Gastrocnemius medialis (tissue), 4 donors: ENCODE data around the gene LARP1. TPM values are rescaled to one million over a fixed set of nuclear protein-coding genes. Genes with fewer than 3 reads are reported as not detected.
A peak's percentile ranks its signal among the peaks of the same experiment; 100 is the strongest.

Source experiments
- ATAC-seq, 2 donors: fragments of 150-250 bp; one replicate each; pipeline ENCODE4 v1.9.1; 2016
- DNase-seq, 2 donors: peaks; one replicate each; pipeline ENCODE4 v3.0.0-alpha.2; 2019
- H3K27ac ChIP-seq, 4 donors: fragments of 200-600 bp; sonication (generic); 1 replicate in 1 of 4; 2 replicates in 3 of 4; pipeline ENCODE4 v1.5.1; 2016 to 2018; ENCODE audit warnings: mild to moderate bottlenecking in 2 of 4, moderate library complexity in 1 of 4
- H3K27me3 ChIP-seq, 3 donors: fragments of 200-600 bp; sonication (generic) in 2 of 3; 1 replicate in 1 of 3; 2 replicates in 2 of 3; pipeline versions ENCODE4 v1.5.1 to v1.6.0; 2016 to 2019; ENCODE audit warnings: mild to moderate bottlenecking in 1 of 3, moderate library complexity in 1 of 3
- H3K36me3 ChIP-seq, 2 donors: fragments of 200-600 bp; sonication (generic) in 1 of 2; one replicate each; pipeline ENCODE4 v1.5.1; 2017 to 2018
- H3K4me1 ChIP-seq, 2 donors: fragments of 200-600 bp; sonication (generic) in 1 of 2; one replicate each; pipeline ENCODE4 v1.5.1; 2016 to 2017; ENCODE audit warnings: mild to moderate bottlenecking in 2 of 2
- H3K4me3 ChIP-seq, 4 donors: fragments of 200-600 bp; sonication (generic) in 3 of 4; 1 replicate in 1 of 4; 2 replicates in 3 of 4; pipeline ENCODE4 v1.5.1; 2016 to 2019; ENCODE audit warnings: mild to moderate bottlenecking in 2 of 4
- H3K9me3 ChIP-seq, 3 donors: fragments of 200-600 bp; sonication (generic) in 2 of 3; 1 replicate in 1 of 3; 2 replicates in 2 of 3; pipeline ENCODE4 v1.5.1; 2016 to 2019
- CTCF ChIP-seq, 5 experiments: fragments of 450-650 bp in 3 of 5; fragments of 200-600 bp in 2 of 5; sonication (generic) in 2 of 5; IDR thresholded peaks in 4 of 5; conservative IDR thresholded peaks in 1 of 5; 1 replicate in 4 of 5; 2 replicates in 1 of 5; pipeline ENCODE4 v1.5.1; 2016 to 2019; ENCODE audit warnings: antibody characterized with exemption in 5 of 5, mild to moderate bottlenecking in 3 of 5, moderate library complexity in 3 of 5
- POLR2A ChIP-seq, 2 donors: fragments of 450-650 bp; IDR thresholded peaks; one replicate each; pipeline ENCODE4 v1.6.1; 2017; ENCODE audit warnings: antibody characterized with exemption in 2 of 2, mild to moderate bottlenecking in 2 of 2, moderate library complexity in 2 of 2
- in situ Hi-C, 4 donors: fragments of 200-750 bp; cut with MboI; loops; one replicate each; pipeline versions ENCODE4 v1.15.0 to v1.8.0; 2017; ENCODE audit warnings: low sequenced_read_pairs in 4 of 4
- intact Hi-C: fragments of 100-400 bp; cut with DNase I; formaldehyde crosslinking; loops from one replicate; pipeline ENCODE4 v1.15.1; 2023; ENCODE audit warnings: low total_unique reads
- total RNA-seq, 4 donors: library from RNA; depleted of rRNA; stranded (reverse); fragments of >200 nt; gene quantifications; one replicate each; pipeline versions ENCODE4 v1.1.0 to v1.2.3, GENCODE V29; 2016

The LARP1 gene
- total RNA-seq, 4 donors from 2014 or later: 77.8 to 125 (median 119) TPM

DNA sequence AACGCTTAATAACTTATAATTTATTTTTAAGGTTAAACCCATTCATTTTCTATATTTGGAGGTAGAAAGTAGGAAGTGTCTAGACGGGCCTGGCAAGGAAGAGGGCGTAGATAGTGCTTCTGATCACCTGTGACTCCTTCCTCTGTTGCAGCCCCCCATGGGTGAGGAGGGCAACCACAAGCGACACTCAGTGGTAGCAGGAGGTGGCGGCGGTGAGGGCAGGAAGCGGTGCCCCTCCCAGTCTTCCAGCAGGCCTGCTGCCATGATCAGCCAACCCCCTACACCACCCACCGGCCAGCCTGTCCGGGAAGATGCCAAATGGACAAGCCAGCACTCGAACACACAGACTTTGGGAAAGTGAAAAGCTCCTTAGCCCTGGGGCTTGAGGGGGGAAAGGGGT, 58.6 kb downstream of the LARP1 start:
- DNase-seq: no peak

GRCh38 chr5:154815025-154815424, 59.8 kb downstream of the LARP1 start:
- Histone ChIP-seq H3K9me3 (no peaks in the 10 kb centered on the region), H3K27me3 (no peaks in the 10 kb centered on the region), H3K4me3 (no peak overlapping the region), H3K27ac (no peak overlapping the region), H3K36me3 (peaks cover 0 to 72% of the 10 kb centered on the region in 2 donors), H3K4me1 (no peaks in the 10 kb centered on the region)
- ATAC-seq (no peak), DNase-seq (no peak)
- in situ Hi-C loops (no loop called here), intact Hi-C loops (no loop called here)
- TF ChIP-seq POLR2A (IDR thresholded peaks at IDR 0.05): no peak
- no peak for TF ChIP-seq CTCF (IDR thresholded peaks at IDR 0.05 in 4 of 5, conservative IDR thresholded peaks at IDR 0.05 in 1 of 5)

More for the DNA sequence above, 58.6 kb downstream of the LARP1 start:
- Histone ChIP-seq H3K36me3 (peaks cover 0 to 81% of the 10 kb centered on the region in 2 donors), H3K4me1 (no peaks in the 10 kb centered on the region), H3K9me3 (no peaks in the 10 kb centered on the region), H3K27me3 (no peaks in the 10 kb centered on the region), H3K27ac (no peak overlapping the region), H3K4me3 (no peak overlapping the region)
- intact Hi-C loops (no loop called here), in situ Hi-C loops (loop anchor here in 3 of 4 donors (5.0 kb wide), 3 partner anchors 156 to 166 kb away; no protein-coding TSS in a partner anchor)
- no peak for ATAC-seq
- TF ChIP-seq CTCF (IDR thresholded peaks at IDR 0.05 in 4 of 5, conservative IDR thresholded peaks at IDR 0.05 in 1 of 5) (no peak), POLR2A (IDR thresholded peaks at IDR 0.05) (no peak)

GRCh38 chr5:154815684-154816247, 60.6 kb downstream of the LARP1 start:
- H3K27me3 ChIP-seq: no peaks in the 10 kb centered on the region
- ATAC-seq (no peak), DNase-seq (no peak)
- no peaks in the 10 kb centered on the region for H3K4me1 ChIP-seq
- peaks cover 0 to 67% of the 10 kb centered on the region in 2 donors for H3K36me3 ChIP-seq
- in situ Hi-C loops: no loop called here
- no peak overlapping the region for H3K4me3 ChIP-seq
- no peaks in the 10 kb centered on the region for H3K9me3 ChIP-seq
- no peak for TF ChIP-seq CTCF (IDR thresholded peaks at IDR 0.05 in 4 of 5, conservative IDR thresholded peaks at IDR 0.05 in 1 of 5)
- no peak overlapping the region for H3K27ac ChIP-seq
- intact Hi-C loops: no loop called here

GRCh38 chr5:154816891-154817492, 61.8 kb downstream of the LARP1 start:
- TF ChIP-seq CTCF (IDR thresholded peaks at IDR 0.05 in 4 of 5, conservative IDR thresholded peaks at IDR 0.05 in 1 of 5) (no peak), POLR2A (IDR thresholded peaks at IDR 0.05) (no peak)
- ATAC-seq: no peak
- in situ Hi-C loops: no loop called here
- Histone ChIP-seq H3K27ac (peak overlapping the region in 1 of 4 donors; percentile 11), H3K27me3 (no peaks in the 10 kb centered on the region), H3K4me3 (no peak overlapping the region), H3K36me3 (peaks cover 0 to 55% of the 10 kb centered on the region in 2 donors), H3K9me3 (no peaks in the 10 kb centered on the region), H3K4me1 (no peaks in the 10 kb centered on the region)
- no peak for DNase-seq
- intact Hi-C loops: no loop called here
